ENCODE data around the gene ACIN1.
A peak's percentile ranks its signal among the peaks of the same experiment; 100 is the strongest.

The ACIN1 gene

DNA sequence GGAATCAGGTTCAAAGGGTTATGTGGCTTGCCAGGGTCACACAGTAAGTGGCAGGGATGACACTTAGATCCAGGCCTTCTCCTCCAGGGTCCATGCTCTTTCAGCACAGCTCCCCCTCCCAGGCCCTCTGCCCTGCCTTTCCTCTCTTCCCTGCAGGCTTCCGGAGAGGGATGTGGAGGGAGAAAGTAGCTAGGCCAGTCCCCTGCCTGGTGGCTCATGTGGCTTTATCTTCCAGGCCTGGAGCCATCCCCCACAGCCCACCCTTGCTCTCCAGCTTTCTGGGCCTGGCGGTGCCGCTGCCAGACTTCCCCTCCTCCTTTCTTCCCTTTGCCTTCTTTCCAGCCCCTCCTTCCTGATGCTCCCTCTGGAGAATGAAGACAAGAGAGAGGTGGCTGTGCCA, 51.2 kb downstream of the ACIN1 start:
- no peak for DNase-seq (ENCODE audit: low read depth, low spot score)

DNA sequence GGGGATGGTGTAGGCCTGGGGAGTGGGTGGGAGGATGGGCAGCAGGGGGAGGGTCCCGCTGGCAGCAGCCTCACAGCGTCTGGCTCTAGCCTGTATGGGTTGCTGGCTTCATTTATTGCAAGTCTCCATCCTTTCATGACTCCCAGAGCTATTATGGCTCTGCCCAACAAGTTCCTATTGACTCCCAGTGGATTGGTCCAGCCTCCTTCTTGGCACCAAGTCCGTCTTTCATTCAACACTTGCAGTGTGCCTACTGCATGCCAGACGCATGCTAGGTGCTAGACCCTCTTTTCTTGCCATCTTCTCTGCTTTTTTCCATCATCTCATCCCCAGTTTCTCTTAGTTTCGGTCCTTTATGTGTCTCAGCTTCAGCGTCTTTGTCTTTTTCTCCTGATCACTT, 51.8 kb downstream of the ACIN1 start:
- no peak for DNase-seq (ENCODE audit: low read depth, low spot score)

DNA sequence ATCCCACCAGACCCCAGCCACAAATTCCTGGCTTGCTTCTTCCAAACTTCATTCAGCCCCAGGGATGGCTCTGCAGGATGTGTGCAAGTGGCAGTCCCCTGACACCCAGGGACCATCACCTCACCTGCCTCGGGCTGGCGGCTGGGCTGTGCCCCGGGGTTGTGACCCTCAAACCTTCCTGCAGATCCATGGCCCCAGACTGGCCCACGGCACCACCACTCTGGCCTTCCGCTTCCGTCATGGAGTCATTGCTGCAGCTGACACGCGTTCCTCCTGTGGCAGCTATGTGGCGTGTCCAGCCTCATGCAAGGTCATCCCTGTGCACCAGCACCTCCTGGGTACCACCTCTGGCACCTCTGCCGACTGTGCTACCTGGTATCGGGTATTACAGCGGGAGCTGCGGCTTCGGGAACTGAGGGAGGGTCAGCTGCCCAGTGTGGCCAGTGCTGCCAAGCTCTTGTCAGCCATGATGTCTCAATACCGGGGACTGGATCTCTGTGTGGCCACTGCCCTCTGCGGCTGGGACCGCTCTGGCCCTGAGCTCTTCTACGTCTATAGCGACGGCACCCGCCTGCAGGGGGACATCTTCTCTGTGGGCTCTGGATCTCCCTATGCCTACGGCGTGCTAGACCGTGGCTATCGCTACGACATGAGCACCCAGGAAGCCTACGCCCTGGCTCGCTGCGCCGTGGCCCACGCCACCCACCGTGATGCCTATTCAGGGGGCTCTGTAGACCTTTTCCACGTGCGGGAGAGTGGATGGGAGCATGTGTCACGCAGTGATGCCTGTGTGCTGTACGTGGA, 52.6 kb downstream of the ACIN1 start, which contains the start of gene PSMB11:
TSS of gene PSMB11 (plus strand) at position 51 of the 804 bp plus-strand sequence. CDS start at position 65, 14 bp downstream.
- no peak for DNase-seq (ENCODE audit: low read depth, low spot score)

DNA sequence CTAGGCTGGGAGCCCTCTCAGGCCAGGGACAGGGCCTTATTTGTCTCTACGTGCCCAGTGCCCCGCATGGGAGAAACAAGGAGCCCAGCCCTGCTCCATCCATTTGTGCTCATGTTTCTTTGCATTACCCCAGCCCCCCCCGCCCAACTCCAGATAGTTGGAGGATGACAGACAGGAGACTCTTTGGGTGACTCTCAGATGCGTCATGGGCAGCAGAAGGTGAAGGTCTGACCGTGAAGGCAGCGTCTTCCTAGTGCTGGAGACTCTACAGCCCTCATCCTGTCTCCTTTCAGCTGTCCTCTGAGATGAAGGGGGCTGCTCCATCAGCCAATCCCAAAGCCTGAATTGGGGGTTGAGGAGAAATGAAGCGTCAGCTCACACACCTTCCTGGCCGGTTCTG, 53.2 kb downstream of the ACIN1 start:
- no peak for DNase-seq (ENCODE audit: low read depth, low spot score)

DNA sequence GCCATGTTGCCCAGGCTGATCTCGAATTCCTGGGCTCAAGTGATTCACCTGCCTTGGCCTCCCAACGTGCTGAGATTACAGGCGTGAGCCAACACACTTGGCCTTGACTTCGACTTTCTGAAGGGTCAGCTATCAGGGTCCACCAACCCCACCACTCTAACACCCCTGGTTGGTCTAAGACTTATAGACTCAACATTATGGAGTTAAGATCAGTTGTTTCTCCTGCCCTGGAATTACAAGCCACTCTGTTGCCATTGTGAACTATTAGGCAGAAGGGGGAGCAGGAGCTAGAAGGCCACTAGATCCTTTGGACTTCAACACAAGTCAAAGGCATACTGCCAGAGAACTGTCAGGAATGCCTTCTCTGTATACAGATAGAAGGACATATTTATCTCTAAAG, 54.8 kb downstream of the ACIN1 start:
- no peak for DNase-seq (ENCODE audit: low read depth, low spot score)

DNA sequence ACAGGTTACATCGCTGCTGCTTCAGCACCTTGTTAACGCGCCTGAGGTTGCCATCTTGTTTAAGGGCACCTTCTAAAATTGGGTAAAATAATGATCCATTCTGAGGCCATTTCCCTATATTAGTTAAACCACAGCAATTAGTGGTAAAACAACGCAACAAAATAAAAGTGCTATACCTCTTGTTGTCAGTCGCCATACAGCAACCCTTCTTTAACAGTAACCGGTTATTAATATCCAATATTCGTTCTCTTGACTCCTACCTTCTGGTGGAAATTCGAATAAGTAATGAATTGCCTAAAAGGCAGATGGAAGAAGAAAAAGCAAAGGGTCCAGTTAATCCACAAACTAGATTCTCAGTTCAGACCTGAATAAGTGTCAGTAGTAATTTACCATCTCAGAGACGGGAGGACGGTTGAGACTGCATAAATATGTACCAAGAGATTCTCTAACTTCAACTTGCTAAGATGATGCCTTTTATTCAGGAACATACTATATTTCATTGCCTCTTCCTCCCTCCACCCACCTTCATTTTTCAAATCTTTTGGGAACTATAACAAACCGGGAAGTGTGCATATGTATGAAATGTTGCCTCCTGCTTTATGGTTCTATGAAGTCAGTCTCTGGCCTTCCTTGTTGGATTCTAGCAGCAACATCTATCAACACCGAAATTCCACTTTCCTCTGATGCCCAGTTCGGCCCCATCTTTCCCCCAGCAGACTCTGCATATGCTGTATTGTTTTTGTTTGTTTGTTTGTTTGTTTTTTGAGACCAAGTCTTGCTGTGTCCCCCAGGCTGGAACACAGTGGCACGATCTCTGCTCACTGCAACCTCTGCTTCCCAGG, 59.4 kb downstream of the ACIN1 start:
- no peak for DNase-seq (ENCODE audit: low read depth, low spot score)

DNA sequence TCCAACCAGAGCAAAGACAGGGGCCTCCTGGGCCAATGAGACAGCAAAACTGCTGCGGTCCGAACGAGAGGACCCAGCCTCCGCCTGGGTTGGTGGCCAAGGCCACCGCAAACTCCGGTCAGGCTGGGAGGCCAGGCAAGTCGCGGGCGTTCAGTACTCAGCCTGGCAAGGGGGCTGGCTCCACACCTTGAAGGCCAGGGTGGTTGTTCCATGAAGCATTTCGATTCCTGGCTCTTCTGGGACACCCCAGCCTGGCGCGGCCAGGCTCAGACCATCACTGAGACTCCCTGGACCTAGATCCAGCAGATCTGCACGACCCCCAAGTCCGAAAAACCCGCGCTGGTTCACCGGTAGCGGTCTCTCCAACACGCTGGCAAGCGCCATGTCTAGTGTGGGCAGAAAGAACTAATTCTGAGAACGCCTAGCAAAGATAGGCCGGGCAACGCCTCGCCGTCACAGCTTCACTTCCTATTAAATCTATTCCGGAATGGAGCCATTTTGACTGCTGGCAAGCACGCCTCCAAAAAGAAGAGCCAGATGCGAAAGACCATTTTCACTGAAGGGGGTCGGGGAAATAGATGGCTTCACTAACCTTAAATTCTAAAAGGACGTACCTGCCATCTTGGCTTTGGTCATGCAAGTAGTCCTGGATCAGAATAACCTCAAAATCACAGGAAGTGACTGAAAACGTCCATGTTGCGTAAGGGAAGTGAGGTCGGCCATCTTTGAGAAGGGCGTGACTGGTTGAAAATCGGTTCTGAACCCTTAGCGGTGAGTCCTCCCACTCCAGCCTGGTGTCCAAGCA, 60.2 kb downstream of the ACIN1 start, which contains the start of gene PSMB5:
TSS of gene PSMB5 (minus strand) at position 403 of the 805 bp plus-strand sequence. CDS start at position 384, 19 bp downstream.
- DNase-seq (ENCODE audit: low read depth, low spot score) = peak; percentile 97

DNA sequence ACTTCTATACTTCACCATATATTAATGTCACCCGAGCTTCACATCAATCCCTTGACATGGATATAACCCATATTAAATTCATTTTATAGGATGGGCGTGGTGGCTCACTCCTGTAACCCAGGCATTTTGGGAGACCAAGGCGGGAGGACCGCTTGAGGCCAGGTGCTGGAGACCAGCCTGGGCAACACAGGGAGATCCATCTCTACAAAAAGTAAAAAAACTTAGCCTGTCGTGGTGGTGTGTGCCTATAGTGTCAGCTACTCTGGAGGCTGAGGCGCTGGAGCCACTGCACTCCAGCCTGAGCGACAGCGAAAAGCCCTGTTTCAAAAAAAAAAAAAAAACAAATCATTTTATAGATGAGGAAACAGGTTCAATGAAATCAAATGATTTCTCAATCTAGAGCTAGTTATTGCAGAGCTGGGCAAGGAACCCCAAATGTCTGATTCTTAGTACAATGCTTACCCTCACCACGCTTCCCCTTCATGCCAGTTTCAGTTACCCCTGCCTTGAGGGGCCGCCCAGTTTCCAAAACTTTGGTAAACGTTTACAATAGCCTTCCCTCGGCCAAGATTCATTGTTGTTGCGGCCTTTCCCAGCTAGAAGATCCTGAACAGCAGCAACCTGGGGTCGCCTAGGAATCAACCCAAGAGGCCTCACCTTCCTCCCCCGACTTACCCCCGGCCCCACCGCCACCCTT, 61.0 kb downstream of the ACIN1 start:
- DNase-seq (ENCODE audit: low read depth, low spot score) = no peak

DNA sequence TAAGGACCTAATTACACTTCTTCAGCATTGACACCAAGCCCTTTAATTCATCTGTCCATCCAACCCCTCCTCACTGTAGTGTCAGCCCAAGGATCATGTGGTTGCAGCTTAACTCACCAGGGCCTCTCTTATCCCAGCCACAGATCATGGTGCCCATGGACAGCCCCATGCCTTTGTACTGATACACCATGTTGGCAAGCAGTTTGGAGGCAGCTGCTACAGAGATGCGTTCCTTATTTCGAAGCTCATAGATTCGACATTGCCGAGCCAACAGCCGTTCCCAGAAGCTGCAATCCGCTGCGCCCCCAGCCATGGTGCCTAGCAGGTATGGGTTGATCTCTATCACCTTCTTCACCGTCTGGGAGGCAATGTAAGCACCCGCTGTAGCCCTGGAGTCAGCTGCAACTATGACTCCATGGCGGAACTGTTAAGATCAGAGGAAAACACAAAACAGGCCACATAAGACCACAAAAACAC, 61.6 kb downstream of the ACIN1 start:
- no peak for DNase-seq (ENCODE audit: low read depth, low spot score)

DNA sequence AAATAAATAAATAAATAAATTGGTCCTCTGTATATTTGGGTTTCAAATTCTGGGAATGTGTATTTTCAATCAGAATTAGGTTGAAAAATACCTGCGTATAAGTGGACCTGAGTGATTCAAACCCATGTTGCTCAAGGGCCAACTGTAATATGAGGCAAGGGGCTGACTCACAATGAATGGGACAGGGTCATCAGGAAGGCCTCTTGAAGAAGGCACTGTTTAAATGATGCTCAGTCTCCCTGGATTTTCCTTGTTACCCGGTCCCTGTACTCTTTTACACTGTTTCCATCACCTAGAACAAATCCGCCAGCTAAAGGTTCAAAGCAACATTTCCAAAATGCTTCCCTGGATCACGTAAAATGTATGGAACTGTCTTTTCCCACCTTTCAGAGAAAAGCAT, 64.0 kb downstream of the ACIN1 start:
- no peak for DNase-seq (ENCODE audit: low read depth, low spot score)

DNA sequence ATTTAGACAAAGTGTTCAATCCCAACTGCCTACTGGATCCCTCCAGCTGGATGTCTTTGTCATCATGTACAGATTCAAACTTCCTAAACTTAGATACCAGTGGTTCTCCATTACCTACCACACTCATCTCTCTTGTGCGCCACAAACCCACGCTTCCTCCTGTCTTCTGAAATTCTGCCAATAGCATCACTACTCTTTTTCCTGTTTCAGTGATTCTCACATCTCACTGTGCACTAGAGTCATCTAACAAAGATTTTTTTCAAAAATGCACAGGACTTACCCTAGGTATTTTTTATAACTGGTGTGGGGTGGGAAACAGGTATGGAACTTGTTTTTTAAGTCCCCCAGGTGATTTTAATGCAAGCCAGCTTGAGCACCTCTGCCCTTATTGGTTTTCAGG, 66.1 kb downstream of the ACIN1 start:
- no peak for DNase-seq (ENCODE audit: low read depth, low spot score)

DNA sequence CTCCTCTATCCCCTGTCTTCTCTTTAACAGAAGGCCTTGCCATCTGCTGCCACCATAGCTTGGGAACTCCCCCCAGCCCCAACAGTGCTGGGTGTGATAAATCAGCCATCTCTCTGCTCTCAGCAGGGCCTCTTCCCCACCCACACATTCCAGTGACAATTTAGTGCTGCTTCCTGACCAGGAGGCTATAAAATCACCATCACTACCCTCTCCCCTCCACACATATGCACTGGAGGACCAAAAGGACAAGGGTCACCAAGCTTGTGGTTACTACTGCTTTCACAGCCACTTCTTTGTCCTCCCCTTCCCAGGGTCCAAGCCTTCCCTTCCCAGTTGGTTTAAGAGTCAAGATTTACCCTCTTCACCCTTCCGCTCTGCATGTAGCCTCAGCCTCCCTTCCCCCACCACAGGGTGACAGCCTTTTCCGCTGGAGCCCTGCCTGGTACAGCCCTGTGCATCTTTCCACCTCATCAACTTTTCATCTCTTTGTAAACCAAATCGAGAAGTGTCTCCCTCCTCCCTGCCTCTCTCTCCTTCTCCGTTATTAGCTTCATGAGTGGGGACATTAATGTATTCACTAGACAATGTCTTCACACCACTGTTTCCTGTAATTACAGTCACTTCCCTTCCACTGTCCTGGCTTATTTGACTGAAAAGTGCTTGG, 69.7 kb downstream of the ACIN1 start:
- DNase-seq (ENCODE audit: low read depth, low spot score) = no peak

DNA sequence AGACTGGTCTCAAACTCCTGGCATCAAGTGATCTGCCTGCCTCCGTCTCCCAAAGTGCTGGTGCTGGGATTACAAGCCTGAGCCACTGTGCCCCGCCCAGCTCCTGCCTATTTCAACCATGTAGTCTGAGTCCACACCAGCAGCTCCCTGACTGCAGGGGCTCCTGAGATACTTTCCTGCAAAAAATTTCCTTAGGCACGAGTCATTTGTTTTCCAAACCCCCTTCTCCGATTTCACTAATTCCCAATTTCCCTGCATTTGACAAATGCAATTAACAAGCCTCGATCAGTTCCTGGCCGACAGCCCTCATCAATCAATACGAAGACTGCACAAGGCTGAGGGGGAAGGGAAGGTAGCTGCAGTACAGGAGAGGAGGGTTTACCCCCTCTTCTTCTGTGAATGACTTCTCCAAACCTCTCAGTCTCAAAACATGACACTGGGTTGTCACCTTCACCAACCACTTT, 70.3 kb downstream of the ACIN1 start:
- DNase-seq (ENCODE audit: low read depth, low spot score) = no peak

DNA sequence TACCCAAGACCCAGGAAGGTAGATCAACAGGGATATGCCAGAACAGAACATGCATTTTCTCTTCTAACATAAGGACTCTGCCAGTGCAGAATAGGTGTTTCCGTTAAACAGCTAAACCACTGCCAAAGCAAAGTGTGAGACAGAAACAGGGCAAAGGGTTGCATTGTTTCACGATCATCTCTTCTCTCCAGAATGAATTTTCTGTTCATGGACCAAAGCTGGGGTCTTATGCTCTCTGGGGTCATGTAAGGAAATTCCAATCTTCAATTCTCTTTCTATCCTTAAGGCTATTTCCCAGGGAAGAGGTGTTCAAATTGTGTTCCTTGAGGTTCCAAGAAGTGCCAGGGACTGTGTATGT, 71.2 kb downstream of the ACIN1 start:
- no peak for DNase-seq (ENCODE audit: low read depth, low spot score)

DNA sequence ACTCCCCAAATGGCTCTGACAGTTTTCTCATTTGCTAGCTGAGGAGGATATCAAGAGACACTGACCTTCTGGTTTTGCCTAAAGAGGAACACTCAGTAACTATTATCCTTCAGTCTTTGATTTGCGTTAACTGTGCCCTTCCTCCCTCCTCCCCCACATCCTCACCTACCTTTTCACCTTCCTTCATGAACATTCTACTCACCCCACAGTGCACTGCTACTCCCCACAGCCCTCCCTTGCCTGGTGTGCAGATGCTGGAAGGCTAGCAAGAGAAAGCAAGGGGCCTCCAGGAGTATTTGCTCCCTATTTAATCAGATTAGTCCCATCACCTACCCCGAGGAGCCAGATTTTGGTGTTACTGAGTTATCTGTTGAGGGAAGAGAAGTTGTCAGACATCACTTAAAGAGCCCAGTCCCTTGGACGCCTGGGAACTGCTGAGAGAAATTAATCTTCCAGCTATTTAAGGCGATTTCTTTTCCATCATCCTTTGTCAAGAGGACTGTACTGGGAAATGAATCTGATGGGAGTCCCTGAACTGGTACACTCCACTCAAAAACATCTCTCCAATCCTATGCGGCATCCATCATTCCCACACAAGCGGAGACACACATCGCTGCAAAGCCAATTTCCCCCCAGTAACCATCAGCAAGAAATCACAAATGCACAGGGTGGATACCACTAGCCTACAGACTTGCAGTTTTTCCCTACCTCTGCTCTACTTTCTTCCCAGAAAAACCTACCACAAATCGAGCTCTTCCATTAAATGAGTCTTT, 71.7 kb downstream of the ACIN1 start:
- DNase-seq (ENCODE audit: low read depth, low spot score) = no peak

DNA sequence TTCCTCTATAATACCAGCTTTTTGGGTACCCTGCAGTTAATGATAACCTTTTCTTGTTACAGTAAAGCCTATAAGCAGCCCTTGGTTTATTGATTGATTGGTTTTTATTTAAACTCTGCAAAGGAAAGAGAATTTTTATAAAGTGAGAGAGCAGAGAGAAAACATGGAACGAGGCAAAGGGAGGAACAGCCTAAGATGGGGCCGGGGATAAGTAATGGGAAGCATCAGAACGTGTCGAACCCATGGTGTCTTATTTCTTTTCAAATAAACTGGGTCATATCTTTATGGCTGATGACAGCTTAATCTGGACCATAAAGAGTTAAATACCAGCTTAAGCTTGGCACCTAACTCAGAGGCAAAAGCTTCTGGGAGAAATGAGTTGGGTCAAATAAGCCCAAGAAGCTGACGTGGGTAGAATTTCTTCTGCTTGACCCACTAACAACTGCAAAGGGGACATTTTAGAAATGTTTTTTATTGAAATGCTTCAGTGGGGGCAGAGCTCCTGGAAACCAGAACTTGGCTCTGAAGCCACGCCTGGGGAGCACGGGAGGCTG, 73.0 kb downstream of the ACIN1 start:
- no peak for DNase-seq (ENCODE audit: low read depth, low spot score)

DNA sequence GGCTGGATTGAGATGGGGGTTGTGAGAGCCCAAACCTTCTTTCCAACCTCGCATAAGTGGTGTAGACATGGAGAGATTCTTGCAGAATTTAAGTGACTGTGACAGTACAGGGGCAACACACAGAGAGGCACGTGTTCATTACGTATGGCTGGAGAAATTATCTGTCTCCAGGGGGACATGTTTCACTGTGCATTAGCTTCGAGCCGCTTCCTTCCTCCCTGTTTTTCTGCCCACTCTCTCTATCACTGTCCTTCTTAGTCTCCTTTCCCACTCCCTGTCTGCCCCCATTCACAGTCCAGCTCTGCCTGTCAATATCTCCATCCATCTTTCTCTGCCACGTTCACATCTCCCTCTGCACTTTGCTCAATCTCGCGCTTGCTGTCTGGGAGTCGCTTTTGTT, 73.5 kb downstream of the ACIN1 start:
- no peak for DNase-seq (ENCODE audit: low read depth, low spot score)

DNA sequence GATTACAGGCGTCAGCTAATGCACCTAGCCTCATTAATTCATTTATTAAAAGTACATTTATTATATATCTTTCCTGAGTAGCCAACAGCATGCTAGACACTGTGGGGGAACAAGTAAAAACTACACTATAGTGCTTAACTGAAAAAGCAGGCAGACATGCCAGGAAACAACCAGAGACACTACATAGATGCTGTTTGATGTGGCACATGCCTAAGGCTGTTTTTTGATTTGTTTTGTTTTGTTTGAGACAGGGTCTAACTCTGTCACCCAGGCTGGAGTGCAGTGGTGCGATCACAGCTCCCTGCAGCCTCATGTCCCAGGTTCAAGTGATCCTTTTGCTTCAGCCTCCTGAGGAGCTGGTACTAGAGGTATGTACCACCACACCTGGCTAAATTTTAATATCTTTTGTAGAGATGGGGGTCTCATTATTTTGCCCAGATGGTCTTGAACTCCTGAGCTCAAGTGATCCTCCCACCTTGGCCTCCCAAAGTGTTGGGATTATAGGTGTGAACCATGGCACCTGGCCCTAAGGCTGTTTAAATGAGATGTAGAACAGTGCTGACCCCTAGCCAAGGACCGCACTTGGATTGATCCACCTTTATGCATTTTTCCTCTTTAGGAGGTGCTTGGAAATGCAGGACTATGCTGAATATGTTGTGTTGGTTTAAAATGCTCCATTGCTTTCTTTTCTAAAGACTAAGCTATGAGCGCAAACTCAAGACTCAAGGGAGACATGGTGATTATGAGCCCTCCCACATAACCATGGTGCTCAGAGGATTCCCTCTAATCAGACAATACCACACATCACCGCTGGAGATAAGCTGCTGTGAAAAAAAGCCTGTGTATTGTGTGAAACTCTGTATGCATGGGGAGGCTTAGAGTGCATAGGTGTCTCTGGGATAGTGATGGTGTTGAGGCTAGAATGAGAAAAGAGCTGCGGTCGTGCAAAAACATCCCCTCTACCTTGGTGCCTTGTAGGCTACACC, 74.5 kb downstream of the ACIN1 start:
- no peak for DNase-seq (ENCODE audit: low read depth, low spot score)
